Adrenal gland (tissue), 5 donors: ENCODE measurements around the gene TGFBR3.

Source experiments
- POLR2A ChIP-seq, 2 donors: fragments of 450-650 bp; IDR thresholded peaks; one replicate each; pipeline ENCODE4 v1.6.1; 2017; ENCODE audit warnings: antibody characterized with exemption in 2 of 2, mild to moderate bottlenecking in 2 of 2, moderate library complexity in 1 of 2
- TF ChIP-seq, protein P1 (sequence below), 6 experiments: fragments of 450-650 bp in 4 of 6; fragments of 200-600 bp in 2 of 6; sonication (generic) in 1 of 6; IDR thresholded peaks; 1 replicate in 5 of 6; 2 replicates in 1 of 6; pipeline versions ENCODE4 v1.5.1 to v1.8.0; 2016 to 2021; ENCODE audit warnings: antibody characterized with exemption in 6 of 6, mild to moderate bottlenecking in 2 of 6, moderate library complexity in 1 of 6
- donor health status: DM: no; HTN: no; CAD: no.

DNA sequence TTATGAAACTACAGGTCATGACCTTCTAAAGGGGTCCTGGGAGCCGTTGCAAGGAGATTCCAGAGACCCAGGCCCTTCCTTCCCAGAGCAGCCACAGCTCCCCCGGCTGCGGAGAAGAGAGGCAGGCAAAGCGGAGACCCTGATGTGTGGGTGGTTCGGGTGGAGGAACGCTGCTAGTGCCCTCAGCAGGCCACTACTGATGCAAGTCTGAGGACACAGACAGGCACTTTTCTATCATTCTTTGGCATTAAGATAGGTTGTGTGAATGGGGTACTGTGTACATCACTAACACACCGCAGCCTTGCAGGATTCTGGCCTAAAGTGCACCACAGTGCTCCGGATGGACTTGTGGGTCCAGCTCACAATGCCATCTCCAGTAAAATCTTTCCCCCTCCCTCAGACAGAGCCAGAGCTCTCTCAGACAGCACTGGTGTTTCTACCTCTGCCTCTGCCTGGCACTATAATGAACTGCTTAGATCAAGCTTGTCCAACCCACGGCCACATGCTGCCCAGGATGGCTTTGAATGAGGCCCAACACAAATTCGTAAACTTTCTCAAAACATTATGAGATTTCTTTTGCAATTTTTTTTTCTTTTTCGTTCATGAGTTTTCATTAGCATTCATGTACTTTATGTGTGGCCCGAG is 121.4 kb downstream of the TGFBR3 start:
- TF ChIP-seq, protein P1, sequence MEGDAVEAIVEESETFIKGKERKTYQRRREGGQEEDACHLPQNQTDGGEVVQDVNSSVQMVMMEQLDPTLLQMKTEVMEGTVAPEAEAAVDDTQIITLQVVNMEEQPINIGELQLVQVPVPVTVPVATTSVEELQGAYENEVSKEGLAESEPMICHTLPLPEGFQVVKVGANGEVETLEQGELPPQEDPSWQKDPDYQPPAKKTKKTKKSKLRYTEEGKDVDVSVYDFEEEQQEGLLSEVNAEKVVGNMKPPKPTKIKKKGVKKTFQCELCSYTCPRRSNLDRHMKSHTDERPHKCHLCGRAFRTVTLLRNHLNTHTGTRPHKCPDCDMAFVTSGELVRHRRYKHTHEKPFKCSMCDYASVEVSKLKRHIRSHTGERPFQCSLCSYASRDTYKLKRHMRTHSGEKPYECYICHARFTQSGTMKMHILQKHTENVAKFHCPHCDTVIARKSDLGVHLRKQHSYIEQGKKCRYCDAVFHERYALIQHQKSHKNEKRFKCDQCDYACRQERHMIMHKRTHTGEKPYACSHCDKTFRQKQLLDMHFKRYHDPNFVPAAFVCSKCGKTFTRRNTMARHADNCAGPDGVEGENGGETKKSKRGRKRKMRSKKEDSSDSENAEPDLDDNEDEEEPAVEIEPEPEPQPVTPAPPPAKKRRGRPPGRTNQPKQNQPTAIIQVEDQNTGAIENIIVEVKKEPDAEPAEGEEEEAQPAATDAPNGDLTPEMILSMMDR (IDR thresholded peaks at IDR 0.05) = no peak
- TF ChIP-seq POLR2A (IDR thresholded peaks at IDR 0.05) = no peak
